Muscle of back (tissue), 11 donors: ENCODE data around the gene CPSF4. TPM values are rescaled to one million over a fixed set of nuclear protein-coding genes. Genes with fewer than 3 reads are reported as not detected.
"Not testable (repeated sequence)": the region's sequence is repeated elsewhere in the genome, so short reads cannot be mapped to it uniquely, and the experiment has no call there.

Experiments
- DNase-seq, 3 donors: peaks; one replicate each; pipeline versions ENCODE4 v3.0.0 to v3.0.0-alpha.2; 2013
- polyA plus RNA-seq, 10 donors: library from polyadenylated mRNA; unstranded; fragments of 120-200 nt; gene quantifications; one replicate each; pipeline ENCODE4 v1.2.1, GENCODE V29; 2013; ENCODE audit not compliant: insufficient read length in 10 of 10

CPSF4 gene
- polyA plus RNA-seq, 10 donors = 26.5 to 39.4 (median 30.3) TPM

DNA sequence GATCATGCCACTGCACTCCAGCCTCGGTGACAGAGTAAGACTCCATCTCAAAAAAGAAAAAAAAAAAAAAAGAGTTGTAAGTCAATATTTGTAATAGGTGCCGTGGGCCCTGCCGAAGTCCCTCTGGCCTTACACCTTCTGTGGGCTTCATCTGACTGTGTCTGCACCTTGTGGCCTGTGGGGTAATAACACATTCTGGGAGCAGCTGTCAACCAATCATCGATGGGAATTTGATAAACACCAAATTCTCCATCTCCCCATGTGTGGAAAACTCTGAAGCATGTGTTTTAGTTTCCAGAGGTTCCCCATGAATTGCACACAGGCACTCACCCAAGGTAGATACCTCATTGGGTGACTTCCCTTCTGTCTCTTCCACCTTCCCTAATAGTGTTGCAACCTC lies 50.5 kb downstream of the CPSF4 start:
- DNase-seq = no peak

- no peak for DNase-seq
Observed at GRCh38 chr7:99490878-99491277, 52.1 kb downstream of the CPSF4 start.

- no peak for DNase-seq
Observed at GRCh38 chr7:99493823-99494222, 55.1 kb downstream of the CPSF4 start.

GRCh38 chr7:99497766-99498545 lies 59.2 kb downstream of the CPSF4 start:
- no peak for DNase-seq

DNA sequence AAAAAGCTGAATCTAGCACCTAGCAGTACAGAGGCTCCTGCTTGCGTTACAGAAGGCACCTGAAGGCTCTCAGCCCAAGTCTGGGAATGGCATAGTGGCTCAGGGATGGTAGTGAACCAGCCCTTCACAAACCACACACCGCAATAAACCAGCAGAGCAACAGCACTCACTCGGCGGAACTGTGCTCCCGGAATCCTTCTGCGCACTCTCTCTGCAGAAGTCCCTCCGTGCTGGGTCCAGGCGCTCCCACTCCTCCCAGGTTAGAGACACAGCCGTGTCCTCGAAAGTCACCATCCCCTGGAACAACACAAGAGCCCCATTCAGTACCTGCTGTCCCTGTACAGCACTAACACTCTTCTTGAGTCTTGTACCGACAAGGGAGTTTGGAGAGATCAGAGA lies 59.8 kb downstream of the CPSF4 start:
- no peak for DNase-seq

DNA sequence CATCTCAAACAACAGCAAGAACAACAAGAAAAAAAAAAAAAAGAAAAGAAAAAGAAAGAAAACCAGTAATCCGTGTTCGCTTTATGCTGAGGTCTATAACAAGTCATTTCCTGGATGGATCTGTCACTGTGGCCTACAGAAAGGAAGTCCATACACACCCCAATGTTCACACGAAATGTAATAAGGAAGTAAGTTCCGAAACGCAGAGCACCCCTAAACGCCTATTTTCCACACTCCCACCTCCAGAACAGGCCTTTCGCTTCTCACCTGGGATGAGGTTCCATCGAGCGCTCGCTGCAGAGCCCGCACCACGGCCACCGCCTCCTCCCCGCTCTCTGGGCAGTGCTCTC lies 60.6 kb downstream of the CPSF4 start:
- DNase-seq = no peak

GRCh38 chr7:99499721-99500636 lies 61.2 kb downstream of the CPSF4 start, which contains the start of gene ZNF394:
TSS of gene ZNF394 (minus strand) at chr7:99500281. CDS start at chr7:99500093, 188 bp downstream.
- peak; percentile 92 to 97 (median 94) for DNase-seq

DNA sequence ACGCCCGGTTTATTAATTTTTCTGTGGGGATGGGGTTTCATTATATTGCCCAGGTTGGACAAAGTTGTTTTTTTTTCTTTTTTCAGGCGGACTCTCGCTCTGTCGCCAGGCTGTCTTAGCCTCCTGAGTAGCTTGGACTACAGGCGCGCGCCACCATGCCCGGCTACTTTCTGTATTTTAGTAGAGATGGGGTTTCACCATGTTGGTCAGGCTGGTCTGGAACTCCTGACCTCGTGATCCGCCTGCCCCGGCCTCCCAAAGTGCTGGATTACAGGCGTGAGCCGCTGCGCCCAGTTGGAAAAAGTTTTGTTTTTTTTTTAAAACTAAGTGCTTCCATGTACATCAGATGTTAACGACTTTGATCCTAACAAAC lies 61.9 kb downstream of the CPSF4 start:
- no peak for DNase-seq

DNA sequence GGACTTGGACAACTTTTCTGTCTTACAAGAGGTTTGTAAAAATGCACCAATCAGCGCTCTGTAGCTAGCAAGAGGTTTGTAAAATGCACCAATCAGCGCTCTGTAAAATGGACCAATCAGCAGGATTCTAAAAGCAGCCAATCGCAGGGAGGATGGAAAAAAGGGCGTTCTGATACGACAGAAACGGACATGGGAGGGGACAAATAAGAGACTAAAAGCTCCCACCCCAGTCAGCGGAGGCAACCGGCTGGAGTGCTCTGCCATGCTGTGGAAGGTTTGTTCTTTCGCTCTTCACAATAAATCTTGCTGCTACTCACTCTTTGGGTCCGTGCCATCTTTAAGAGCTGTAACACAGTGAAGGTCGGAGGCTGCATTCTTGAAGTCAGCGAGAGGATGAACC lies 62.5 kb downstream of the CPSF4 start:
- not testable (repeated sequence) for DNase-seq

DNA sequence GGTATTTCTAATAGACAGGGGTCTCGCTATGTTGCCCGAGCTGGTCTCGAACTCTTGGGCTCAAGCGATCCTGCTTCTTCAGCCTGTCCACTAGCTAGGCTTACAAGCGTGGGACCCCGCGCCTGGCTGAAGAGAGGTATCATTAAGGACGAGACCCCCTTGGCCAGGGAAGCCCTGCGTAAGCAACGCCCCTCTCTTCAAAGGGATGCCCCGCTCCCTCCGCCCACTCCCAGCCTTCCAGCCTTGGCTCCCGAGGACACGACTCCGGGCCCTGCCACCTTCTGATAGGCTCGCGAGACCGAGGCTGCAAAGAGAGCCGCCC lies 65.5 kb downstream of the CPSF4 start:
- no peak for DNase-seq

DNA sequence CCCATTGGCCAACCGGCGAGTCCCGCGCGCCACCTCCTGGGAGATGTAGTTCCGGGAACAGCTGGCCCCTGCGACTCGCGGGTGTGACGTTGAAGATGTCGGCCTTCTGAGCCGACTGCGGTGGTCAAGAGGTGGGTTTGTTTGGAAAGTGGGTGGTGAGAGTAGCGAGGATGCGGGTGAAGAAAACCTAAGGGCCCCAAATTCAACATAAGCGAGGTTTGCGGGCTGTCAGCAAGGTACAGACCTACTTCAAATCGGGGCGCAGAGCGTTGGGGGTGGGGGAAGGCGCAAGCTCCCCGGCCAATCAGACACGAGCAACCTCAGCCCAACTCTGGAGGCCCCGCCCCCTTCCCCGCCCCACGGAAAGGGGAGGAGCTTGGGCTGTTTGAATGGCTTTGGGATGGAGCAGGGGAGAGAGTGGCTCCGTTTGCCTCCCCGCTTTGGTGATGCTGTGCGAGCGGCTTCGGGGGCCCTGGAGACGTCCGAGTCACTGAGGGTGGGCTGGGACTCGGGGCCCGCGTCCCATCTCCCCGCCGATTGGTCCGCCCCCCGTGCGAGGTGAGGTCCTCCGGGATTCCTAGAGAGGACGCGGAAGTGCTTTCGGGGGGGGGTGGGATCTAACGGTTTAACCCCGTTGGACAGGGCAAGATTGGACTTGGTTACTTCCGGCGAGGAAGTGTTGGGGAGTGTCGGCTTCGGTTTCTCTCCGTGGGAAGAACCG lies 66.0 kb downstream of the CPSF4 start, which contains the start of gene ZKSCAN5:
Gene ZKSCAN5 (plus strand): TSS at position 60 of the 721 bp plus-strand sequence. CDS start 1,383 bp downstream, outside the sequence.
- DNase-seq = peak; percentile 98 to 100 (median 98)

DNA sequence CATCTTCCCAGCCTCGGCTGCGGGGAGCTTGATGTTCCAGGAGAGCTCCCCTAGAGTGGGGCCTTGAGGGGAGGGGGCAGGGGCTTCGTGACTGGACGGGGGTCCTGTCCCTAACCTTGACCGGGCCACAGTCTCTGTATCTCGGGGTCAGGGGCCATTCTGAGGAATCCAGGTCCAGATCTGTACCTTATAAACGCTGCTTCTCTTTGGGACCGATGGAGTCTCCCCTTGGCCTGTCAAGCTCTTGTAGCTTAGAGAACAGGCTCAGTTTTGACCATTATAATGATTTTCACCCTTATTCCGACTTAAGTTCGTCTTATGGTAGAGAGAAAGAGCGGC lies 66.5 kb downstream of the CPSF4 start:
- DNase-seq = no peak

Other genes with a start within 250 kb of the CPSF4 start
- gene KPNA7, start 230.8 kb upstream of the CPSF4 start, polyA plus RNA-seq = not detected
- under 1 TPM in 9 of 10 donors, not detected in 1; 0.08 to 0.46 (median 0.22) TPM for gene MYH16, start 166.1 kb upstream of the CPSF4 start, polyA plus RNA-seq
- 10 to 100 TPM; 58.8 to 97.5 (median 67.8) TPM for gene ARPC1A, start 113.0 kb upstream of the CPSF4 start, polyA plus RNA-seq
- gene ARPC1B, start 64.2 kb upstream of the CPSF4 start, polyA plus RNA-seq = 10 to 100 TPM; 31.0 to 63.0 (median 40.4) TPM
- 100 to 1,000 TPM in 7 of 10 donors, 10 to 100 TPM in 3; 91.8 to 152 (median 110) TPM for gene PDAP1, start 30.3 kb upstream of the CPSF4 start, polyA plus RNA-seq
- 10 to 100 TPM; 64.2 to 90.1 (median 78.7) TPM for gene BUD31, start 30.0 kb upstream of the CPSF4 start, polyA plus RNA-seq
- gene PTCD1, start 145 bp upstream of the CPSF4 start, polyA plus RNA-seq = 1 to 10 TPM; 2.2 to 6.5 (median 3.3) TPM
- 100 to 1,000 TPM; 326 to 415 (median 378) TPM for gene ATP5MF, start 27.2 kb downstream of the CPSF4 start, polyA plus RNA-seq
- gene ZNF789, start 33.9 kb downstream of the CPSF4 start, polyA plus RNA-seq = 10 to 100 TPM; 14.5 to 50.8 (median 26.7) TPM
- gene ZNF394, start 61.3 kb downstream of the CPSF4 start, polyA plus RNA-seq = 10 to 100 TPM in 5 of 10 donors, 1 to 10 TPM in 5; 7.1 to 11.6 (median 10.0) TPM
- 10 to 100 TPM in 4 of 10 donors, 1 to 10 TPM in 6; 7.6 to 11.2 (median 9.5) TPM for gene ZKSCAN5, start 65.7 kb downstream of the CPSF4 start, polyA plus RNA-seq
- 10 to 100 TPM in 2 of 10 donors, 1 to 10 TPM in 8; 6.9 to 10.4 (median 9.6) TPM for gene FAM200A, start 113.2 kb downstream of the CPSF4 start, polyA plus RNA-seq
- 10 to 100 TPM; 28.3 to 60.9 (median 43.9) TPM for gene ZNF655, start 119.7 kb downstream of the CPSF4 start, polyA plus RNA-seq
- 1 to 10 TPM in 1 of 10 donors, under 1 TPM in 9; 0.34 to 1.1 (median 0.74) TPM for gene TMEM225B, start 159.3 kb downstream of the CPSF4 start, polyA plus RNA-seq
- gene ZSCAN25, start 178.0 kb downstream of the CPSF4 start, polyA plus RNA-seq = 10 to 100 TPM in 6 of 10 donors, 1 to 10 TPM in 4; 7.5 to 11.9 (median 10.1) TPM
- 1 to 10 TPM in 6 of 10 donors, under 1 TPM in 4; 0.54 to 1.6 (median 1.0) TPM for gene CYP3A5, start 241.1 kb downstream of the CPSF4 start, polyA plus RNA-seq